ENCODE data around the gene ASIC3.

The ASIC3 gene

GRCh38 chr7:151064993-151065392 is 16.7 kb downstream of the ASIC3 start:
- Mint-ChIP-seq H3K9me3 (no peaks in the 10 kb centered on the region), H3K4me3 (no peak overlapping the region), H3K27ac (no peak overlapping the region), H3K36me3 (ENCODE audit: low read depth) (peaks cover 22% of the 10 kb centered on the region), H3K4me1 (peaks cover 30% of the 10 kb centered on the region), H3K27me3 (ENCODE audit: low read depth) (no peaks in the 10 kb centered on the region)
- TF ChIP-seq CTCF (IDR thresholded peaks at IDR 0.05; ENCODE audit: unreplicated experiment in 3 of 3): no peak

- no peak for TF ChIP-seq CTCF (IDR thresholded peaks at IDR 0.05; ENCODE audit: unreplicated experiment in 3 of 3)
- peaks cover 30% of the 10 kb centered on the region for H3K4me1 Mint-ChIP-seq
- H3K36me3 Mint-ChIP-seq (ENCODE audit: low read depth): peaks cover 22% of the 10 kb centered on the region
- H3K27me3 Mint-ChIP-seq (ENCODE audit: low read depth): no peaks in the 10 kb centered on the region
- H3K9me3 Mint-ChIP-seq: no peaks in the 10 kb centered on the region
- H3K4me3 Mint-ChIP-seq: no peak overlapping the region
- H3K27ac Mint-ChIP-seq: no peak overlapping the region
Observed at GRCh38 chr7:151065516-151065915, 17.2 kb downstream of the ASIC3 start.

- no peak for TF ChIP-seq CTCF (IDR thresholded peaks at IDR 0.05; ENCODE audit: unreplicated experiment in 3 of 3)
- peaks cover 22% of the 10 kb centered on the region for H3K36me3 Mint-ChIP-seq (ENCODE audit: low read depth)
- no peak overlapping the region for H3K27ac Mint-ChIP-seq
- peaks cover 23% of the 10 kb centered on the region for H3K4me1 Mint-ChIP-seq
- no peak overlapping the region for H3K4me3 Mint-ChIP-seq
- H3K27me3 Mint-ChIP-seq (ENCODE audit: low read depth): no peaks in the 10 kb centered on the region
- H3K9me3 Mint-ChIP-seq: no peaks in the 10 kb centered on the region
Observed at GRCh38 chr7:151066273-151066974, 18.1 kb downstream of the ASIC3 start.

- H3K4me3 Mint-ChIP-seq: no peak overlapping the region
- H3K27ac Mint-ChIP-seq: peak overlapping the region in 1 of 3 experiments; percentile 52
- no peak for TF ChIP-seq CTCF (IDR thresholded peaks at IDR 0.05; ENCODE audit: unreplicated experiment in 3 of 3)
- H3K36me3 Mint-ChIP-seq (ENCODE audit: low read depth): peaks cover 30% of the 10 kb centered on the region
- H3K4me1 Mint-ChIP-seq: peaks cover 14% of the 10 kb centered on the region
- no peaks in the 10 kb centered on the region for H3K9me3 Mint-ChIP-seq
- H3K27me3 Mint-ChIP-seq (ENCODE audit: low read depth): no peaks in the 10 kb centered on the region
Observed at GRCh38 chr7:151068069-151068773, 19.9 kb downstream of the ASIC3 start.

- peaks cover 34% of the 10 kb centered on the region for H3K36me3 Mint-ChIP-seq (ENCODE audit: low read depth)
- TF ChIP-seq CTCF (IDR thresholded peaks at IDR 0.05; ENCODE audit: unreplicated experiment in 3 of 3): no peak
- peaks cover 9% of the 10 kb centered on the region for H3K4me1 Mint-ChIP-seq
- H3K27me3 Mint-ChIP-seq (ENCODE audit: low read depth): no peaks in the 10 kb centered on the region
- H3K27ac Mint-ChIP-seq: no peak overlapping the region
- H3K4me3 Mint-ChIP-seq: no peak overlapping the region
- H3K9me3 Mint-ChIP-seq: no peaks in the 10 kb centered on the region
Observed at GRCh38 chr7:151069841-151070573, 21.7 kb downstream of the ASIC3 start.
